ENCODE results near the gene SPEM2.

- TF ChIP-seq EZH2phosphoT487 (conservative IDR thresholded peaks at IDR 0.05; ENCODE audit: low read length) = no peak
- TF ChIP-seq, protein P1, sequence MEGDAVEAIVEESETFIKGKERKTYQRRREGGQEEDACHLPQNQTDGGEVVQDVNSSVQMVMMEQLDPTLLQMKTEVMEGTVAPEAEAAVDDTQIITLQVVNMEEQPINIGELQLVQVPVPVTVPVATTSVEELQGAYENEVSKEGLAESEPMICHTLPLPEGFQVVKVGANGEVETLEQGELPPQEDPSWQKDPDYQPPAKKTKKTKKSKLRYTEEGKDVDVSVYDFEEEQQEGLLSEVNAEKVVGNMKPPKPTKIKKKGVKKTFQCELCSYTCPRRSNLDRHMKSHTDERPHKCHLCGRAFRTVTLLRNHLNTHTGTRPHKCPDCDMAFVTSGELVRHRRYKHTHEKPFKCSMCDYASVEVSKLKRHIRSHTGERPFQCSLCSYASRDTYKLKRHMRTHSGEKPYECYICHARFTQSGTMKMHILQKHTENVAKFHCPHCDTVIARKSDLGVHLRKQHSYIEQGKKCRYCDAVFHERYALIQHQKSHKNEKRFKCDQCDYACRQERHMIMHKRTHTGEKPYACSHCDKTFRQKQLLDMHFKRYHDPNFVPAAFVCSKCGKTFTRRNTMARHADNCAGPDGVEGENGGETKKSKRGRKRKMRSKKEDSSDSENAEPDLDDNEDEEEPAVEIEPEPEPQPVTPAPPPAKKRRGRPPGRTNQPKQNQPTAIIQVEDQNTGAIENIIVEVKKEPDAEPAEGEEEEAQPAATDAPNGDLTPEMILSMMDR (IDR thresholded peaks at IDR 0.05; ENCODE audit: insufficient read depth, low read length, poor library complexity, severe bottlenecking) = no peak
Measured at GRCh38 chr17:7462474-7463371, 37.3 kb downstream of the SPEM2 start.

Data from SU-DHL-6 (cell line).